Limb (tissue), 2 donors: ENCODE data around the gene STX11.
A peak's percentile ranks its signal among the peaks of the same experiment; 100 is the strongest.
"Not testable (repeated sequence)": the region's sequence is repeated elsewhere in the genome, so short reads cannot be mapped to it uniquely, and the experiment has no call there.

Source experiments
- DNase-seq, 2 donors: peaks; one replicate each; pipeline ENCODE4 v3.0.0-alpha.2; 2016; ENCODE audit errors: extremely low spot score in 2 of 2

The STX11 gene

GRCh38 chr6:144174006-144174405 lies 23.7 kb downstream of the STX11 start:
- no peak for DNase-seq

GRCh38 chr6:144176043-144176442 lies 25.7 kb downstream of the STX11 start:
- no peak for DNase-seq

GRCh38 chr6:144177726-144178125 lies 27.4 kb downstream of the STX11 start:
- DNase-seq: no peak

GRCh38 chr6:144178323-144178722 lies 28.0 kb downstream of the STX11 start:
- DNase-seq: no peak

GRCh38 chr6:144179237-144179636 lies 28.9 kb downstream of the STX11 start:
- DNase-seq: no peak

- no peak for DNase-seq
These were observed 29.5 kb downstream of the STX11 start for GRCh38 chr6:144179828-144180227.

GRCh38 chr6:144180354-144180753 lies 30.0 kb downstream of the STX11 start:
- not testable (repeated sequence) for DNase-seq

GRCh38 chr6:144181639-144182038 lies 31.3 kb downstream of the STX11 start:
- no peak for DNase-seq

GRCh38 chr6:144184186-144184585 lies 33.9 kb downstream of the STX11 start:
- DNase-seq: not testable (repeated sequence)

- no peak for DNase-seq
These were observed 35.0 kb downstream of the STX11 start for GRCh38 chr6:144185133-144185836.

GRCh38 chr6:144186817-144187625 lies 36.7 kb downstream of the STX11 start:
- no peak for DNase-seq

GRCh38 chr6:144189351-144189750 lies 39.0 kb downstream of the STX11 start:
- peak in 1 of 2 donors; percentile 42 for DNase-seq

- no peak for DNase-seq
These were observed 39.8 kb downstream of the STX11 start for GRCh38 chr6:144190080-144190479.

- peak in 1 of 2 donors; percentile 44 for DNase-seq
These were observed 40.3 kb downstream of the STX11 start for GRCh38 chr6:144190593-144190992.

- DNase-seq: no peak
These were observed 42.9 kb downstream of the STX11 start for GRCh38 chr6:144193181-144193580.

GRCh38 chr6:144194293-144194810 lies 44.0 kb downstream of the STX11 start:
- DNase-seq: no peak

- no peak for DNase-seq
These were observed 45.5 kb downstream of the STX11 start for GRCh38 chr6:144195671-144196270.

GRCh38 chr6:144197919-144198318 lies 47.6 kb downstream of the STX11 start:
- DNase-seq: no peak

- no peak for DNase-seq
These were observed 52.7 kb downstream of the STX11 start for GRCh38 chr6:144202879-144203468.

- no peak for DNase-seq
These were observed 60.8 kb downstream of the STX11 start for GRCh38 chr6:144211160-144211559.

- no peak for DNase-seq
These were observed 63.0 kb downstream of the STX11 start for GRCh38 chr6:144213315-144213714.

- no peak for DNase-seq
These were observed 63.7 kb downstream of the STX11 start for GRCh38 chr6:144214029-144214428.
